Measurements from ENCODE around the gene WDR91. TPM values are rescaled to one million over a fixed set of nuclear protein-coding genes. Genes with fewer than 3 reads are reported as not detected.

The WDR91 gene
- total RNA-seq, 1 experiment from 2014 or later = 14.6 TPM

- peak overlapping the region; percentile 88 for H3K27ac ChIP-seq
- no peaks in the 10 kb centered on the region for H3K27me3 ChIP-seq
- no peaks in the 10 kb centered on the region for H3K9me3 ChIP-seq (replicated peaks)
- DNase-seq = no peak
- peak overlapping the region; percentile 89 for H3K4me3 ChIP-seq
- peaks cover 31% of the 10 kb centered on the region for H3K36me3 ChIP-seq
- H3K4me1 ChIP-seq = no peaks in the 10 kb centered on the region
Observed at GRCh38 chr7:135169964-135170273, 41.4 kb downstream of the WDR91 start.

- H3K27ac ChIP-seq = peak overlapping the region; percentile 88; the same call in 1 of the 2 replicates
- H3K27me3 ChIP-seq = no peaks in the 10 kb centered on the region
- H3K9me3 ChIP-seq (replicated peaks) = no peaks in the 10 kb centered on the region
- H3K36me3 ChIP-seq = peaks cover 32% of the 10 kb centered on the region
- H3K4me3 ChIP-seq = peak overlapping the region; percentile 89
- H3K4me1 ChIP-seq = no peaks in the 10 kb centered on the region
- DNase-seq = peak; percentile 31 to 47
Observed at GRCh38 chr7:135169141-135169963, 42.0 kb downstream of the WDR91 start.

GRCh38 chr7:135168489-135169140 is 42.7 kb downstream of the WDR91 start:
- no peaks in the 10 kb centered on the region for H3K9me3 ChIP-seq (replicated peaks)
- no peaks in the 10 kb centered on the region for H3K4me1 ChIP-seq
- no peak overlapping the region for H3K27ac ChIP-seq
- no peak overlapping the region for H3K4me3 ChIP-seq
- peaks cover 32% of the 10 kb centered on the region for H3K36me3 ChIP-seq
- no peaks in the 10 kb centered on the region for H3K27me3 ChIP-seq
- no peak for DNase-seq

GRCh38 chr7:135168001-135168400 is 43.3 kb downstream of the WDR91 start:
- no peaks in the 10 kb centered on the region for H3K27me3 ChIP-seq
- peaks cover 32% of the 10 kb centered on the region for H3K36me3 ChIP-seq
- H3K9me3 ChIP-seq (replicated peaks) = no peaks in the 10 kb centered on the region
- no peaks in the 10 kb centered on the region for H3K4me1 ChIP-seq
- H3K27ac ChIP-seq = no peak overlapping the region
- H3K4me3 ChIP-seq = no peak overlapping the region
- DNase-seq = no peak

- no peak for DNase-seq
- no peaks in the 10 kb centered on the region for H3K4me1 ChIP-seq
- no peaks in the 10 kb centered on the region for H3K27me3 ChIP-seq
- H3K4me3 ChIP-seq = no peak overlapping the region
- peaks cover 32% of the 10 kb centered on the region for H3K36me3 ChIP-seq
- H3K9me3 ChIP-seq (replicated peaks) = no peaks in the 10 kb centered on the region
- no peak overlapping the region for H3K27ac ChIP-seq
Observed at GRCh38 chr7:135167365-135167917, 43.9 kb downstream of the WDR91 start.

- Histone ChIP-seq H3K27me3 (no peaks in the 10 kb centered on the region), H3K36me3 (peaks cover 32% of the 10 kb centered on the region), H3K4me3 (no peak overlapping the region), H3K9me3 (replicated peaks) (no peaks in the 10 kb centered on the region), H3K4me1 (no peaks in the 10 kb centered on the region), H3K27ac (no peak overlapping the region)
- DNase-seq = no peak
Observed at GRCh38 chr7:135166338-135166990, 44.9 kb downstream of the WDR91 start.

- Histone ChIP-seq H3K4me1 (peaks cover 4% of the 10 kb centered on the region; the same call in 1 of the 2 replicates), H3K36me3 (peaks cover 32% of the 10 kb centered on the region), H3K4me3 (no peak overlapping the region), H3K9me3 (replicated peaks) (no peaks in the 10 kb centered on the region), H3K27ac (no peak overlapping the region), H3K27me3 (no peaks in the 10 kb centered on the region)
- DNase-seq = no peak
Observed at GRCh38 chr7:135165862-135166261, 45.5 kb downstream of the WDR91 start.

- Histone ChIP-seq H3K9me3 (replicated peaks) (no peaks in the 10 kb centered on the region), H3K4me1 (peaks cover 11% of the 10 kb centered on the region), H3K27me3 (no peaks in the 10 kb centered on the region), H3K4me3 (no peak overlapping the region), H3K36me3 (peaks cover 32% of the 10 kb centered on the region), H3K27ac (no peak overlapping the region)
- DNase-seq = no peak
Observed at GRCh38 chr7:135164357-135165061, 46.8 kb downstream of the WDR91 start.

GRCh38 chr7:135162382-135163001 is 48.8 kb downstream of the WDR91 start:
- no peak for DNase-seq
- peaks cover 11% of the 10 kb centered on the region for H3K4me1 ChIP-seq
- H3K27me3 ChIP-seq = no peaks in the 10 kb centered on the region
- H3K27ac ChIP-seq = no peak overlapping the region
- H3K9me3 ChIP-seq (replicated peaks) = no peaks in the 10 kb centered on the region
- peaks cover 21% of the 10 kb centered on the region for H3K36me3 ChIP-seq
- no peak overlapping the region for H3K4me3 ChIP-seq

GRCh38 chr7:135161669-135162068 is 49.7 kb downstream of the WDR91 start:
- Histone ChIP-seq H3K9me3 (replicated peaks) (no peaks in the 10 kb centered on the region; the same call in 1 of the 2 replicates), H3K27me3 (no peaks in the 10 kb centered on the region), H3K36me3 (peaks cover 13% of the 10 kb centered on the region), H3K27ac (no peak overlapping the region), H3K4me3 (no peak overlapping the region), H3K4me1 (peaks cover 11% of the 10 kb centered on the region)
- no peak for DNase-seq

GRCh38 chr7:135160858-135161653 is 50.3 kb downstream of the WDR91 start:
- peaks cover 5% of the 10 kb centered on the region for H3K9me3 ChIP-seq (replicated peaks)
- H3K4me3 ChIP-seq = no peak overlapping the region
- peaks cover 11% of the 10 kb centered on the region for H3K4me1 ChIP-seq
- H3K27ac ChIP-seq = no peak overlapping the region
- DNase-seq = peak in 1 of 2 experiments; percentile 46
- H3K36me3 ChIP-seq = peaks cover 10% of the 10 kb centered on the region
- no peaks in the 10 kb centered on the region for H3K27me3 ChIP-seq

- peaks cover 5% of the 10 kb centered on the region; the same call in 1 of the 2 replicates for H3K36me3 ChIP-seq
- DNase-seq = no peak
- H3K27ac ChIP-seq = no peak overlapping the region; the same call in 1 of the 2 replicates
- H3K4me1 ChIP-seq = peaks cover 11% of the 10 kb centered on the region
- no peaks in the 10 kb centered on the region for H3K27me3 ChIP-seq
- H3K4me3 ChIP-seq = no peak overlapping the region
- H3K9me3 ChIP-seq (replicated peaks) = peaks cover 7% of the 10 kb centered on the region
Observed at GRCh38 chr7:135160098-135160857, 51.0 kb downstream of the WDR91 start.
